ENCODE measurements around the gene CTNNBL1. TPM values are rescaled to one million over a fixed set of nuclear protein-coding genes. Genes with fewer than 3 reads are reported as not detected.

Gene CTNNBL1
- total RNA-seq, 1 experiment from 2014 or later: 45.2 TPM

DNA sequence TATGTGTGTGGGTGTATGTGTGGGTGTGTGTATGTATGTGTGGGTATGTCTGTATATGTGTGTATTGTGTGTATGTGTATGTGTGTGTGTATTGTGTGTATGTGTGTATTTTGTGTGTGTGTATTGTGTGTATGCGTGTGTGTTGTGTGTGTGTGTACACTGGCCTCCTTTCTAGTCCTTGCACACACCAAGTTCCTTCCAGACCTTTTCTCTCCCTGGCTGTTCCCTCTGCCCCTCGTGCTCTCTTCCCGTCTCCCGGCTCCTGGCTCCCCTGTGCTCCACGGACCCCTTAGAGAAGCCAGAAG lies 220.5 kb downstream of the CTNNBL1 start:
- Mint-ChIP-seq H3K9me3 (ENCODE audit: unreplicated experiment) (no peaks in the 10 kb centered on the region), H3K36me3 (ENCODE audit: insufficient read depth, unreplicated experiment) (no peaks in the 10 kb centered on the region), H3K27me3 (ENCODE audit: insufficient read depth, unreplicated experiment) (no peaks in the 10 kb centered on the region), H3K27ac (ENCODE audit: low read depth, unreplicated experiment) (no peak overlapping the region), H3K4me3 (ENCODE audit: unreplicated experiment) (no peak overlapping the region), H3K4me1 (ENCODE audit: insufficient read depth, unreplicated experiment) (peaks cover 38% of the 10 kb centered on the region)
- ChIA-PET CTCF (interaction anchor here (1.2 kb wide), 1 partner anchor 9 kb away, joined by 3 read pairs; no protein-coding TSS in a partner anchor), POLR2A (no interaction called here)
- intact Hi-C loops (cut with micrococcal nuclease): no loop called here
- TF ChIP-seq, protein P1, sequence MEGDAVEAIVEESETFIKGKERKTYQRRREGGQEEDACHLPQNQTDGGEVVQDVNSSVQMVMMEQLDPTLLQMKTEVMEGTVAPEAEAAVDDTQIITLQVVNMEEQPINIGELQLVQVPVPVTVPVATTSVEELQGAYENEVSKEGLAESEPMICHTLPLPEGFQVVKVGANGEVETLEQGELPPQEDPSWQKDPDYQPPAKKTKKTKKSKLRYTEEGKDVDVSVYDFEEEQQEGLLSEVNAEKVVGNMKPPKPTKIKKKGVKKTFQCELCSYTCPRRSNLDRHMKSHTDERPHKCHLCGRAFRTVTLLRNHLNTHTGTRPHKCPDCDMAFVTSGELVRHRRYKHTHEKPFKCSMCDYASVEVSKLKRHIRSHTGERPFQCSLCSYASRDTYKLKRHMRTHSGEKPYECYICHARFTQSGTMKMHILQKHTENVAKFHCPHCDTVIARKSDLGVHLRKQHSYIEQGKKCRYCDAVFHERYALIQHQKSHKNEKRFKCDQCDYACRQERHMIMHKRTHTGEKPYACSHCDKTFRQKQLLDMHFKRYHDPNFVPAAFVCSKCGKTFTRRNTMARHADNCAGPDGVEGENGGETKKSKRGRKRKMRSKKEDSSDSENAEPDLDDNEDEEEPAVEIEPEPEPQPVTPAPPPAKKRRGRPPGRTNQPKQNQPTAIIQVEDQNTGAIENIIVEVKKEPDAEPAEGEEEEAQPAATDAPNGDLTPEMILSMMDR (IDR thresholded peaks at IDR 0.05; ENCODE audit: unreplicated experiment): no peak
- DNase-seq (ENCODE audit: unreplicated experiment): no peak
- no TSS peak for BruUV-seq (replicated peaks)

- no peak overlapping the region for H3K27ac Mint-ChIP-seq (ENCODE audit: low read depth, unreplicated experiment)
- TF ChIP-seq, protein P1 (IDR thresholded peaks at IDR 0.05; ENCODE audit: unreplicated experiment): no peak
These were observed 221.0 kb downstream of the CTNNBL1 start for GRCh38 chr20:37914672-37915433.

GRCh38 chr20:37915434-37915787 lies 221.6 kb downstream of the CTNNBL1 start:
- H3K4me3 Mint-ChIP-seq (ENCODE audit: unreplicated experiment): no peak overlapping the region
- H3K27me3 Mint-ChIP-seq (ENCODE audit: insufficient read depth, unreplicated experiment): no peaks in the 10 kb centered on the region
- no peaks in the 10 kb centered on the region for H3K9me3 Mint-ChIP-seq (ENCODE audit: unreplicated experiment)
- ChIA-PET CTCF (interaction anchor here (0.6 to 1.2 kb wide), 4 partner anchors 8 to 381 kb away, joined by 3 read pairs; no protein-coding TSS in a partner anchor), POLR2A (no interaction called here)
- H3K36me3 Mint-ChIP-seq (ENCODE audit: insufficient read depth, unreplicated experiment): no peaks in the 10 kb centered on the region
- BruUV-seq (replicated peaks): no TSS peak
- H3K4me1 Mint-ChIP-seq (ENCODE audit: insufficient read depth, unreplicated experiment): peaks cover 38% of the 10 kb centered on the region
- DNase-seq (ENCODE audit: unreplicated experiment): no peak
- TF ChIP-seq, protein P1 (IDR thresholded peaks at IDR 0.05; ENCODE audit: unreplicated experiment): no peak
- intact Hi-C loops (cut with micrococcal nuclease): no loop called here
- H3K27ac Mint-ChIP-seq (ENCODE audit: low read depth, unreplicated experiment): no peak overlapping the region

More at GRCh38 chr20:37914672-37915433, 221.0 kb downstream of the CTNNBL1 start:
- no peaks in the 10 kb centered on the region for H3K9me3 Mint-ChIP-seq (ENCODE audit: unreplicated experiment)
- POLR2A ChIA-PET: no interaction called here
- no peak overlapping the region for H3K4me3 Mint-ChIP-seq (ENCODE audit: unreplicated experiment)
- no peaks in the 10 kb centered on the region for H3K27me3 Mint-ChIP-seq (ENCODE audit: insufficient read depth, unreplicated experiment)
- H3K36me3 Mint-ChIP-seq (ENCODE audit: insufficient read depth, unreplicated experiment): no peaks in the 10 kb centered on the region
- BruUV-seq (replicated peaks): no TSS peak
- DNase-seq (ENCODE audit: unreplicated experiment): no peak
- intact Hi-C loops (cut with micrococcal nuclease): no loop called here
- CTCF ChIA-PET: interaction anchor here (0.6 to 1.2 kb wide), 4 partner anchors 9 to 380 kb away, joined by 3 read pairs; no protein-coding TSS in a partner anchor
- H3K4me1 Mint-ChIP-seq (ENCODE audit: insufficient read depth, unreplicated experiment): peaks cover 38% of the 10 kb centered on the region

GRCh38 chr20:37915800-37916570 lies 222.2 kb downstream of the CTNNBL1 start:
- Mint-ChIP-seq H3K4me1 (ENCODE audit: insufficient read depth, unreplicated experiment) (peaks cover 42% of the 10 kb centered on the region), H3K27ac (ENCODE audit: low read depth, unreplicated experiment) (no peak overlapping the region), H3K9me3 (ENCODE audit: unreplicated experiment) (no peaks in the 10 kb centered on the region), H3K27me3 (ENCODE audit: insufficient read depth, unreplicated experiment) (no peaks in the 10 kb centered on the region), H3K36me3 (ENCODE audit: insufficient read depth, unreplicated experiment) (no peaks in the 10 kb centered on the region), H3K4me3 (ENCODE audit: unreplicated experiment) (no peak overlapping the region)
- DNase-seq (ENCODE audit: unreplicated experiment): no peak
- intact Hi-C loops (cut with micrococcal nuclease): no loop called here
- ChIA-PET POLR2A (no interaction called here), CTCF (interaction anchor here (0.9 kb wide), 1 partner anchor 57 kb away, joined by 3 read pairs; no protein-coding TSS in a partner anchor)
- no TSS peak for BruUV-seq (replicated peaks)
- TF ChIP-seq, protein P1 (IDR thresholded peaks at IDR 0.05; ENCODE audit: unreplicated experiment): no peak
